Keratinocyte (primary cell): Measurements from ENCODE around the gene SPTBN2.

Experiments used
- CTCF ChIP-seq, 3 experiments: IDR thresholded peaks in 1 of 3; conservative IDR thresholded peaks in 1 of 3; optimal IDR thresholded peaks in 1 of 3; 2 replicates in 2 of 3; 3 replicates in 1 of 3; pipeline versions ENCODE3 to v1.5.1; 2011; ENCODE audit warnings: low read length in 3 of 3, mild to moderate bottlenecking in 3 of 3, moderate library complexity in 2 of 3, control low read depth in 1 of 3, inconsistent platforms in 1 of 3; ENCODE audit not compliant: insufficient read depth in 2 of 3; ENCODE audit errors: extremely low read depth in 1 of 3
- EZH2 ChIP-seq: IDR thresholded peaks from one replicate; pipeline ENCODE4 v1.6.1; 2012; ENCODE audit warnings: inconsistent platforms, mild to moderate bottlenecking, low read length, moderate library complexity

- TF ChIP-seq CTCF (optimal IDR thresholded peaks at IDR 0.05 in 1 of 3, IDR thresholded peaks at IDR 0.05 in 1 of 3, conservative IDR thresholded peaks at IDR 0.05 in 1 of 3; ENCODE audit: extremely low read depth in 1 of 3, insufficient read depth in 2 of 3, low read length in 3 of 3): no peak
- no peak for TF ChIP-seq EZH2
Observed at GRCh38 chr11:66659763-66660162, 69.3 kb downstream of the SPTBN2 start.
